Activated CD4-positive, alpha-beta T cell treated with anti-CD3 and anti-CD28 coated beads, Interleukin-2, amount 50 U/mL, for 1 hour (primary cell): Measurements from ENCODE around the gene CLEC16A.
"Not testable (repeated sequence)": the region's sequence is repeated elsewhere in the genome, so short reads cannot be mapped to it uniquely, and the experiment has no call there.

Experiments
- DNase-seq: peaks from one replicate; pipeline ENCODE4 v3.0.0-alpha.2; 2020

Gene CLEC16A

GRCh38 chr16:10939649-10940234 is 4.6 kb upstream of the CLEC16A start:
- DNase-seq, result no peak

GRCh38 chr16:10940501-10941079 is 3.8 kb upstream of the CLEC16A start:
- no peak for DNase-seq

GRCh38 chr16:10941127-10941933 is 3.0 kb upstream of the CLEC16A start:
- DNase-seq, result no peak

- DNase-seq, result not testable (repeated sequence)
These were observed 2.4 kb upstream of the CLEC16A start for GRCh38 chr16:10941935-10942351.

GRCh38 chr16:10942352-10943063 is 1.9 kb upstream of the CLEC16A start, which contains the start of gene DEXI:
Gene DEXI, minus strand, starts transcription at chr16:10942468. Its CDS starts 463 bp downstream, at chr16:10942005.
- DNase-seq, result peak; percentile 93

GRCh38 chr16:10943064-10943353 is 1.4 kb upstream of the CLEC16A start:
- DNase-seq, result no peak

GRCh38 chr16:10945065-10945787 is 862 bp downstream of the CLEC16A start:
- no peak for DNase-seq

- no peak for DNase-seq
These were observed 1.9 kb downstream of the CLEC16A start for GRCh38 chr16:10946308-10946707.

GRCh38 chr16:10947211-10947787 is 2.9 kb downstream of the CLEC16A start:
- DNase-seq, result no peak

- DNase-seq, result peak; percentile 36
These were observed 5.1 kb downstream of the CLEC16A start for GRCh38 chr16:10949424-10949970.

- DNase-seq, result no peak
These were observed 6.0 kb downstream of the CLEC16A start for GRCh38 chr16:10950393-10950792.

GRCh38 chr16:10951026-10951425 is 6.7 kb downstream of the CLEC16A start:
- no peak for DNase-seq

GRCh38 chr16:10954903-10955302 is 10.5 kb downstream of the CLEC16A start:
- no peak for DNase-seq

GRCh38 chr16:10957771-10958482 is 13.6 kb downstream of the CLEC16A start:
- no peak for DNase-seq

GRCh38 chr16:10959161-10959560 is 14.8 kb downstream of the CLEC16A start:
- no peak for DNase-seq

GRCh38 chr16:10961231-10961630 is 16.9 kb downstream of the CLEC16A start:
- DNase-seq, result no peak

GRCh38 chr16:10964039-10964890 is 19.9 kb downstream of the CLEC16A start:
- peak; percentile 80 for DNase-seq

- DNase-seq, result peak; percentile 56
These were observed 20.5 kb downstream of the CLEC16A start for GRCh38 chr16:10964891-10965326.

GRCh38 chr16:10965440-10966061 is 21.2 kb downstream of the CLEC16A start:
- DNase-seq, result no peak

GRCh38 chr16:10966129-10966528 is 21.8 kb downstream of the CLEC16A start:
- no peak for DNase-seq
